Right renal cortex interstitium (tissue), 3 donors: ENCODE data around the gene SPI1. TPM values are rescaled to one million over a fixed set of nuclear protein-coding genes. Genes with fewer than 3 reads are reported as not detected.

Experiments
- DNase-seq, 3 donors: peaks; one replicate each; pipeline ENCODE4 v3.0.0-alpha.2; 2013; ENCODE audit warnings: low read depth in 3 of 3, low spot score in 2 of 3
- polyA plus RNA-seq, 3 donors: library from polyadenylated mRNA; unstranded; fragments of 120-200 nt; gene quantifications; one replicate each; pipeline ENCODE4 v1.2.1, GENCODE V29; 2013; ENCODE audit not compliant: insufficient read length in 3 of 3

SPI1 gene
- polyA plus RNA-seq, 3 donors = 2.5 to 3.7 (median 2.9) TPM

DNA sequence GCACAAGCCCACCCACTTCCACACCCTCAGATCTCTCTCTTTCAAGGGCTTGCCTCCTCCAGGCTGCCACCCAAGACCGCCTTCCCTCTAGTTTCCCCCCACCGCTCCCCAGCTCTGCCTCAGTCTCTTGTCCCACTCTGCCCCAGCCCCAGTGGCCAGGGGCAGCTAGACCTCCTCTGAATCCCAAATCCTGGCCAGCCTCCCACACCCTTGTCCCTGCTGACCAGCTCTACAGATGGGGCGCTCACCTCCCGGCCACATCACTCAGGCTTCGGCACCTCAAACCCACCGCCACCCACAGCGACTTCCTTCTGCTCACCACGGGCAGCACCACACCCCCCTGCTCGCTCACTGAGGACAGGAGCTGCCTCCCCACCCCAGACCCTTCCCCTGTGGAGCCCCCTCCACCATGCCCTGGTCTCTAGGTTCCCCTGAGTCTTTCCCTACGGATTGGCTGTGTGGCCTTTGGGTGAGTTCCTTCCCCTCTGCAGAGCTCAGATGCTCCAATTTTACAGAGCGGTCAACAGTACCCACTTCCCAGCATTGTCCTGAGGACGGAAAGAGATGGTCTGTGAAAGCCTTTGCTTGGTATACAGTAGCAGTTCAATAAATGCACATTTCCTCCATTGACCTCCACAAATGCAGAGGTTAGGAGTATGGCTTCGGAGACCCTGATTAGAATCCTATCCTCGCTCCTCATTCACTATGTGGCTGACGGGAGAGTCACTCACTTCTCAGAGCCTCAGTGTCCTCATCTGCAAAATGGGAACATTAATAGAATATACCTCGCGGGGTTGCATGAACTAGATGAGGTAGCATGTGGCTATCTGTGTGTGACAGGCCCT, 11.5 kb upstream of the SPI1 start:
- no peak for DNase-seq

DNA sequence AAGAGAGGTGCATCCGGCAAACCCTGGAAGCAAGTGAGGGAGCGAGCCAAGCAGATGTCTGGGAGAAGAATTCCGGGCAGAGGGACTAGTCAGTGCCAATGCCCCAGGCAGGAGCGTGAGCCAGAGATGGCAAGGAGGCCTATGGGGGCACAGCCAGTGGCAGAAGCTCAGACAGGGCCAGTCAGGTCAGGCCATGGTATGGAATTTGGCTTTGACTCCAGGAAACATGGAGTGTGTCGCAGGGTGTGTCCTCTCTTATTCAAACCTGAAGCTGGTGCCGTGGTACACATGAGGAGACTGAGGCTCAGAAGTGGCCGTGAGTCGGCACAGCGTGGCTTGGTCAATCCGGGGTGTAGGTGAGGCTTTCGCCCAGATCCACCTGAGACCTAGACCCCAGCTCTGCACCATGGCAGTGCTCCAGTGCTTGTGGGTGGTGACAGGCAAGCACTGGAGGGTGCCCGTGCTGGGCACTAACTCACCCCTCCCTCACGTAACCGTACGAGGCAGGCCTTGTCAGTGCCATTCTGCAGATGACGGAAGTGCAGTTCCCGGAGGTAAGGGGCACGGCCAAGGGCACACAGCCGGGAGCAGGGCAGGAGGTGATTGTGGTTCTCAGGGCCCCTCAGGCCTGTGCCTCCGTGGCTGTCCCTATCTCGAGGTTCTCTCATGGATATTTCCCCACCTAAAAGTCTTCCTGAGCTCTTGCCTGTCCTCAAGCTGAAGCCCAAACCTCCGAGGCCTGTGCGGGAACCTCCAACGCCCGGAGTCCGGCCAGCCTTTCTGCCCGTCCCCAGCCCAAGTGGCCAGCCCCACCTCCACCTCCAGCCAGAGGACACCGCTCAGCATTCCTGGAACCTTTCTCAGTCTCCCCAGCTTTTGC, 10.6 kb upstream of the SPI1 start:
- DNase-seq = no peak

DNA sequence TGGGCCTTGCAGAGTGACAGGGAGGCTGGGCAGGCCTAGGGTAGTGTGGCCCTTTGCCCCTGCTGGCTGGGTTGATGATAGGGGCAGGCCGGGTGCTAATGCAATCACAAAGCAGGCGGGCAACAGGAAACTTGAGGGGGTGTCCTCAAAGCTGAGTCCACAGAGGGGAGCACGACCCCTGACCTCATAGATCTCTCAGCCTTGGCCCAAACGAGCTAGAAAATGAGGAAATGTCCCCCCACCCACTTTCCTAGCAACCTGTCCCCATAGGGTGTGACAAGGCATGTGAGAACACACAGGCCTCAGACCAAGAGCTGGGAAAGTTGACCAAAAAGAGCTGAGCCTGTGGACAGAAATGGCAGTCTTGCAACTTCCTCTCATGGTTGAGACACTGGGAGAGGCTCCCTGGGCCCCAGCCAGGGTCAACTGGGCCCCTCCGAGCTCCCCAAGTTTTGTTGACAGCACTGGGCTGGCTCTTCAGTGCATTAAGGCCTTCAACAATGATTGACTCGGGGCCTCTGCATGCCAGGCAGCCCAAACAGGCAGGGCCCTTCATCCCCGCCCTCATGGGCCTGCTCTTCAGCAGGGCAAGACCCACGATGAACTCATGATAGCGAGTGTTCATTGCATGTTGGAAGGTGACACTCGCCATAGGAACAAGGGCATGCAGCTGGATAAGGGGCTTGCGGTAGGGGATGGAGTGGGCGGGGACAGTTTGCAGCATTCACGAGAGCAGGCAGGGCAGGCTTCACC, 9.8 kb upstream of the SPI1 start:
- no peak for DNase-seq

DNA sequence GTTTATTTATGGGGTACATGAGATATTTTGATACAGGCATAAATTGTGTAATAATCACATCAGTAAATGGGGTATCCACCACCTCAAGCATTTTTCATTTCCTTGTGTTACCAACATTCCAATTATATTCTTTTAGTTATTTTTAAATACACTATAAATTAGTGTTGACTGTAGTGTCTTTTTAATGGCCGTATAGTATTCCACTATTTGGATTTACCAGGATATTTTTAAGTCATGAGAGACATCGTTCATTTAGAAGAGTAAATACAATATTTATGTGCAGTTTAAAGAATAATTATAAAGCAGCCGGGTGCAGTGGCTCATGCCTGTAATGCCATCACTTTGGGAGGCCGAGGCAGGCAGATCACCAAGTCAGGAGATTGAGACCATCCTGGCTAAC, 6.2 kb upstream of the SPI1 start:
- DNase-seq = no peak

DNA sequence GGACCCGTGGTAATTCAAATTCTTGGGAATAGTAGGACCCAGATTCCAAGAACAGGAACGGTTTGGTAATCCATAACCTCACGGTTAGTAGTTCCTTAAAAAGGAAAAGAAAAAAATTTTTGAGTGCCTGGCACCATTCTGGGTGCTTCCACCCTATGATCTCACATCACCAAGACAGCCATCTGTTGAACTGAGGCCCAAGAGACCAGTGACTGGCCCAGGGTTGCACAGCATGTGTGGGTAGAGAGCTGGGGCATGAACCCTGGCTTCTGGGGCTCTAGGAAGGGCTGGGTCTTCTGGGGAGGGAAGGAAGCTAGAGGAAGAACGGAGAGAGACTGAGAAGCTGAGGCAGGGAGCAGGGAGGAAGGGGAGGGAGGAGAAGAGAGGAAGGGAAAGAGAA, 4.7 kb upstream of the SPI1 start:
- no peak for DNase-seq

DNA sequence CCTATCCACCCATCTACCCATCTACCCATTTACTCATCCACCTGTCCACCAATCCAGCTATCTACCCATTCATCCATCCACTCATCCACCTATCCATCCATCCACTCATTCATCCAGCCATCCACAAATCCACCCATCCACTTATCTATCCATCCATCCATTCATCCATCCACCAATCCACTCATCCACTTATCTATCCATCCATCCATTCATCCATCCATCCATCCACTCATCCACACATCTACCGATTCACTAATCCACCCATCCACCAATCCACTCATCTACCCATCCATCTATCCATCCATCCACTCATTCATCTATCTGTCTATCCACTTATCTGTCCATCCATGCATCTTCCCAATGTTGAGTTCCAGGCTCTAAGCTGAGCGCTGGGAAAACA, 1.7 kb upstream of the SPI1 start:
- DNase-seq = no peak

DNA sequence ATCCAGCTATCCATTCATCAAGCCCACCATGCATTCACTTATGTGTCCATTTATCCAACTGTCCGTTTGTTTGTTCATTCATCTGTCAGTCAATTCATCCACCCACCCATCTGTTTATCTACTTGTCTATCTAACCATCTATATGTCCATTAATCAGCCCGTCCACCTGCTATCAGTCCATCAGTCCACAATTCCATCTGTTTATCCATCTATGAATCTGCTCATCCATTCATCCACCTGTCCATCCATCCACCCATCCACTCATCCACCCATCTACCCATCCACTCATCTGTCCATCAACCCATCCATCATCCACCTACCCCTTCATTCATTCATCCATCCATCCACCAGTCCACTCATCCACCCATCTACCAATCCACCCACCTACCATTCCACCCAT, 970 bp upstream of the SPI1 start:
- no peak for DNase-seq

DNA sequence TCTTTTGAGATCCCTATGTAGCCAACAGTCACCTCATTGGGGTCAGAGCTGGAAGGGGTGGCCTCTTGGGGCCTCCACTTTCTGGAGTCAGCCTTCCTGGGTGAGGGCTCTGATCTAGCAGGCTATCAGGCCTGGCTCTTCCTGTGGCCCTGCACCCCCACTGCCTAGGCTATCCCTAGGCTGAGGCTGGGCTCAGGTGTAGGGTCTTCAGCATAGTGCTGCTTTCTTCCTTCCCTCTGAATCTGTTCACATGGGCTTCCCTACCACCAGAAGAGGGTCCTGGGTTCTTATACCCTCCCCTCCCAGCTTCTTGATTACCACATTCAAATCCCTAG, 456 bp upstream of the SPI1 start:
- DNase-seq = no peak

DNA sequence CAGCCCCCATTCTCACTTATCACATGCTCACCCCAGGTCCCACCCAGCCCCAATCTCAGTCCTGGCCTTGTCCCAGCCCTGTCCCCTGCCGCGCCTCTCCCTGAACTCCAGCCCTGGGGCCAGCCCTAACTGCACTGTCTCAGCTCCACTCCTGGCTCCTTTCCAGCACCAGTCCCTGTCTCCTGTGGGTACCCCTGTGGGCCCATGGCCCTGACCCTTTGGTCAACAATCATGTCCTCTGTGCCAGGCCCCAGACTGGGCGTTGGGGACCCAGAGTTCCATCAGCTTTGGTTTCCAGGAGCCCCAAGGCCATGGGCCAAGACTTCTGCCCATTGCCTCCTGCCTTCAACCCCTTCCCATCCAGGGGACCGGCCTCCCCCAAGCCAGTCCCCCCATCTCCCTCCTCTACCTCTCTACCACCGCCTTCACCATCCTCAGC, 757 bp downstream of the SPI1 start:
- no peak for DNase-seq

DNA sequence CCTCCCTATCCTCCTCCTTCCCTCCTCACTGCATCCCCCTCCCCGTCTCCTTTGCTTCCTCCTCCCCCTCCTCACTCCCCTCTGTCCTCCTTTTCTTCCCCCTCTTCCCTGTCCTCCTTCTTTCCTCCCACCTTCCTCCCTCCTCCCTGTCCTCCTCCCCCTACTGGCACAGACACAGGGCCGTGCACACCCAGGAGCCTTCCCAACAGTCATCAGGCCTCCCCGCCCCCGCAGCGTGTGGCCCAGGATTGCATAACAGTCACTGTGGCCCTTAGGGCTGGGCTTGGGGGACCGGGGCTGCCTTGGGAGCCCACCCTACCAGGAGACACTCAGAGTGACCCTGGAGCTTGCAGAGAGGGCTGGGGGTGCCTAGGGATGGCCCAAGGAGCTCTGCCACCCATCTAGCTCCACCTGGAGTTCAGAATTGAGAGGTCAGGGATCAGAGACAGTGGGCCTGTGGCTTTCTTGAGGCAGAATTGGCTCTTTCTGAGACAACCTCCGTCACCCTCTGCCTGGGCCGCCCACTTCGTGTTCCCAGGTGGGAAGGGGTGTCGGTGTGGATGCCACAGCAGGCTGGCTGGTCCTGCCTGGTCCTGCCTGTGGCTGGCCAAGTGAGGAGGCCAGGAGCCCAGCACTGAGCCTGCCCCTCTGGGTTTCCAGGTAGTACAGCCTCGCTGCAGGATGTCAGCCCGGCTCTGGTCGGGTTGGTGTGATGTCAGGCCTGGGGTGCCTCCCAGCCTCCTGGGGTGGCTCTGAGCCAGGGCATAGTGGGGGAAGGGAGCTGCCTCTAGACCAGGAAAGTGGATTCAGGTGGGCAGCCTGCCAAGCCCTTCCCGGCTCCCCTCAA, 1.6 kb downstream of the SPI1 start:
- no peak for DNase-seq

DNA sequence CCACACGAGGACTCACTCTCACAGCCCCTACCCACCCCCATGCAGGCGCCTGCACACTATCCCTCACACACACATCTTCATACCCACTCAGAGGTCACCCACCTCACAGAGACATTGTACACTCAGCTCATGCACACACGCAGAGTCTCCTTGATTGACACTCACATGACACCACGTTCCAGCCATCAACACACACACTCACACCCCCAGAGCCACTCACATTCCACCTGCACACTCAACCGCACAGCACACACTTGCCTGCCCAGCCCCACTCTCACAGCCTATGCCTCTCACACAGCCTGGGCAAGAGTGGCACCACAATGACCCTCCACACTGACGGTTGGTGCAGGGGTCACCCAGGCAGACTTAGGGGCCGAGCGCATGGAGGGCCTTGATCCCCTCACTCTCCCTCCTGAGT, 2.2 kb downstream of the SPI1 start:
- DNase-seq = no peak

DNA sequence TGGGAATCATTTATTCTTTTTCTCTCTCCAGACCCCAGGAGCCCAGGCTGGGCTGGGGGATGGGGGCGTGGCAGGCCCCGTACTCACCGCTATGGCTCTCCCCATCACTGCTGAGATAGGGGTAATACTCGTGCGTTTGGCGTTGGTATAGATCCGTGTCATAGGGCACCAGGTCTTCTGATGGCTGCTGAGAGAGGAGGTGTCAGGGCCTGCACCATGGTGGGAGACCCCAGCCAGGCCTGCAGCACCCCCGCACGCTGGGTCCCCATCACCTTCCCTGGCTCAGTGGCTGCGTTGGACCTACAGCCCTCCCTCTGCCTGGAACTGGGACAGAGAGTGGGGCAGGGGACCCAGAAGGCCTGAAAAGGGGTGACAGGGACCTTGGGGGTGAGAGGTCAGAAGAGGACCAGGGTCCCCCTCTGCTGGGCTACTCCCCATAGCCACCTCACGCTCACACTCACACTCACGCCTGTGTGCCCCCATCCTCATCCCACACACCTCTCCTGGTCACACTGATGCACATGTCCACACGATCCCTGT, 2.7 kb downstream of the SPI1 start:
- DNase-seq = no peak

DNA sequence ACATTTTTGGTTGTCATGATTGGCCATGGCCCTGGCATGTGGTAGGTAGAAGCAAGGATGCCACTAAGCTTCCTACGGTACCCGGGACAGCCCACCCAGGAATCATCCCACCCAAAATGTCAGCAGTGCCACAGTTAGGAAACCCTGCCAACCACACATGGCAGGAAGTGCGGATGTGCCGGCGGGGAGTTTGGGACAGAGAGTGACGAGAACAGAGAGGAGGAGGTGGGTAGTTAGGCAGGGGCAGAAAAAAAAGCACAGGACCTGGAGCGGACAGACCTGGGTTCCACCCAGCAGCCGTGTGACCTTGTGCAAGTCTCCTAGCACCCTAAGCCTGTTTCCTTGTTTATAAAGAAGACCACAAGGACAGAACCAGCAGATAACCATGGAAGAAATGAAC, 3.3 kb downstream of the SPI1 start:
- no peak for DNase-seq

DNA sequence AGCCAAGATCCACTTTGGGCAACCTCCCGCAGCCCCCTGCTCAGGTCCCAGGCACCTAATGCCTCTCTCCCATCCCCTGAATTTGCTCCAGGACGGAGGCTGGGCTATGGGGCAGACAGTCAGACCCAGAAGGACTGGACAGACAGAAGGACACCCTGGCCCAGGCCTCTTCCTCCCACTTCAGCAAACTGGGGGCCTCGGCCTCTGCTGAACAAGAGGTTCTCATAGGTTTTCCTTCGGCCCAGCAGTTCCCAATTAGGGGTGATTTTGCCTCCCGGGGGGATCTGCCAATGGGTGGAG, 3.7 kb downstream of the SPI1 start:
- no peak for DNase-seq

DNA sequence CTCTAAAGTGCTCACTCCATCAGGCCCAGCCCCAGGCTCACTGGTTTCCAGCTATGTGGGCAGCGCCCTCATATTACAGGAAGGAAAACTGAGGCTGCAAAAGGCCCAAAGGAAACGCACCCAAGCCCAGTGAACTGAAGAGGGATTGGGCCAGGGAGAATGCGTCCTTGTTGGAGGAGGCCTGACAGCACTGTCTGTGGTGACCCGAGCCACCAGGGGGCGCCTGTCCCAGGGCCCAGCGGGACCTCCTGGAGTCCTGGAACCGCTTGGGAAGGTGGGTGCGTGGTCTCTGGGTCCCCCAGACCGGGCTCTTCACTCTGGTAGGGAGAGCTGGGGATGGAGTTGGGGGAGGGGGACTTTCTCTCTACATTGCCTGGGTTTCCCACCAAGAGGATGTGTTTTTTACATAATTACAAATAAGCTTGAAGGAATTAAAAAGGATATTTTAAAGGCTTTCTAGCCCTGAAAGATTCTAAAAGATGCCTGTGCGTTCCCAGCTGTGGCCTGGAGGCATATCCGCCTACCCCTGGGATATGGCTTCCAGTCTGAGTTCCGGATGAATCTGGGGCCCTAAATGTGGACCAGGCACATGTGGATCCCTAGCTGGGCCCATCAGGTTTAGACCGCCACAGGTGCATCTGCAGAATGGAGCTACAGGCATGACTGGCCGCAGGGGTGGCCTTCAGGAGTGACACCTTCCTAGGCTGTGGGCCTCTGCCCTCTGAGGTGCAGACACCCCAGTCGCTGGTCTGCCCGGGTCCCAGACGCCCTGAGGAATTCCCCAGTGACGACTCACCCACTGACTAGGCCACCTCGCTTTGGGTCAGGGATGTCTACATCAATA, 4.2 kb downstream of the SPI1 start:
- DNase-seq = peak in 2 of 3 donors; percentile 45 to 54

DNA sequence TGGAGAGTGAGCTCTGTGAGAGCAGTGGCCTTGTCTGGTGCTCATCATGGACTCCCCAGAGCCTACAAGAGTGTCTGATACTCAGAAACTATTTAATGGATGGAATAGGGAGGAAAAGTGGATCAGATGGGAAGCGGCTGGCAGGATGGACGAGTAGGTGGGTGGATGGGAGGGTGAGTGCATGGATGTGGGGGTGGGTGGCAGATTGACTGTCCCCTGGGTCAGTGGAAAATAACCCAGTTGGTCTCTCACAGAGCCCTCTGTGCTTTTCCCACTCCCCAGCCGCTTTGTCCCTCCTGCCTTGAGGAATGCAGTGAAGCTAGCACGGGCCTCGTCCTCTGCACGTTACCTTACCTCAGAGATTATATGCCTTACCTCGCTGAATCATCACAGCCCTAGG, 5.9 kb downstream of the SPI1 start:
- no peak for DNase-seq

DNA sequence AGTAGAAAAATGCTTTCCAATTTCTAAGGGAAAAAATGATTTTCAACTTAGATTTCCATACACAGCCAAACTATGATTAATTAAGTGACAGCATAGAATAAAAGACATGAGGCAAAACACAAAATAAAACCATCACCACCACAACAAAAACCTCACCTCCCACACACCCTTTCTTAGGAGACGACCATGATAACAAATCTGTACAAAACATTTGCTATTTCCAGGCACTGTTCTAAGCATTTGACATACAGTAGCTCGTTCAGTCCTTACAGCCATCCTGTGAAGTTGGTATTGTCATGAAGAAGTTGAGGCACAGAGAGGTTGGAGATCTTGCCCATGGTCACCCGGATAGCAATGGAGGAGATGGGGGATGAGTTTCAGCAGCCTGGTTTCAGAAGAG, 8.7 kb downstream of the SPI1 start:
- DNase-seq = no peak

DNA sequence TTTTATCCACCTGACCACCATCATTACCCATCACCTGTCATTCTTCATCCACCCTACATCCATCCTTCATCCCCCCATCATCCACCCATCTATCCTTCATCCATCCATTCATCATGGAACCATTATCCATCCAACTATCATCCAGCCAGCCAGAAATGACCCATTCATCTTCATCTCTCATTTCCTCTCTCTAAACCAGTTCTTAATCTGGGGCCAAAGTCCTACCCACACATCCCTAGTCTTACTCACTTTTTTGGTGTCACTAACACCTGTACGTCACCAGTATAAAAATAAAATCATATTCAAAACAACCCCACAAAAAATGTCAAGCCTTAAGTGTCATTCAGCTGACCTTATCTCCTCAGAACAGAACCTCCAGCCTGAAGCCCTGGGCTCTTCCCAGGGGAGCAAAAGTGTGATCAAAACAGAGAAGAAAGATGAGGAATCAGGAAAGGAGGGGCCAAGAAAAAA, 12.3 kb downstream of the SPI1 start:
- DNase-seq = no peak

DNA sequence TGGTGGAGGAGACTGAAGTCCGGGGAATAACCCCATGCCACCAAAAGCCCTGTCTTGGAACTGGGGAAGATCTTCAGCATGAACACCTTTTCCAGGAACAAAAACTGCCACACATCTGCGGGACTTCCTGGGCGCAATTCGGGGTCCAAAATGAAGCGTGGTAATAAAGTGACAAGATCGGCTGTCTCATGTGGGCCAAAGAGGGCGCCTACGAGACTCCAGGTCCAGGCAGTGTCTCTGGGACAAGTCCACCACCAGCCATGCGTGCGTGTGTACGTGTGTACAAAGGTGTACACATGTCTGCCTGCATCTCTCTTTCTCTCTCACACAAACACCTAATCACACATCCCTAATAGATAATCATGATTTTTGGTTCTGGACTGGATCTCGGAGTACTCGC, 16.9 kb downstream of the SPI1 start:
- no peak for DNase-seq
